OCI-M2 (cell line): ENCODE results near the gene EPB41L5.

Source experiments
- DNase-seq: peaks from one replicate; lab custom pipeline; 2025; ENCODE audit not compliant: unreplicated experiment; lab: John Stamatoyannopoulos, UW

The EPB41L5 gene

DNA sequence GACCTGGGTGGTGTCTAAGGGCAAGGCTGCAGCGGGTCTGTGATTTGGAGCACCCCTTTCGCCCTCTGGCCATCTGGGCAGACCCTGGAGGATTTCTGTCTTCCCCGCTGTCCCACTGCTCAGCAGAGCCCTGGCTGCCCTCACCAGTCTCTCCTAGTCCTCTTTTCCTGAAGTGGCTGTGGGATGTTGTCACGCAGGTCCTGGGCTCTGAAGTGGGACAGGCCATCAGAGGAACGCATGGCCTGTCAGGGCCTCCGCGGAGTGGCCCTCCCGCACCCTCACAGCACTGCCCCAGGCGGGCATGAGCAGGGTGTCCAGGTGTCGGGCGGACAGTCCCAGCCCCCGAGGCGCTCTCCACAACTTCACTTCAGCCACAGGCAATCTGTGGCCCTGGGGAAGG, 211.4 kb downstream of the EPB41L5 start:
- DNase-seq: no peak

- DNase-seq: no peak
These were observed 212.1 kb downstream of the EPB41L5 start for GRCh38 chr2:120224735-120225548.

DNA sequence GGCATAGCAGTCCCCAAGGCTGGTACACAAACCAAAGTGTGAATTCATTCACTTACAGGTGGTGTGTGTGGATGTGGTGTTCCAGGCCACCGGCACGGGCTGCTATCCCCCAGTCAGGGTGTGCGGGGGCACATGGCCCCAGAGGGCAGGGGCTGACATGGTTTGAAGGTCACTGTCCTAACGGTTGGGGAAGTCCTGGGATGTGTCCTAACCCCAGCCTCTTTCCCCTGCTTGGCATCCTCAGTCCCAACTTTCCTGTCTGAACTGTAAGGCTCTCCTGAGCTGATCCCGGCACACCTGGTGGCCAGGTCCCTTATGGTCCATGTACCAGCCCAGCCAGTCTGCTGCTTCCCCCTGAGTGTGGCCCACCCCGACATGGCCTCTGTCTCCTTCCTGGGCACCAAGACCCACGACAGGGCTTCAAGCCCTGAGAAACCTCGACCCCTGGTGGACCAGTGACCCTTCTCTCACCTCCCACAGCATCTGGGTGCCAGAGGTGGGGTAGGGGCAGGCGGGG, 212.7 kb downstream of the EPB41L5 start:
- DNase-seq: no peak

GRCh38 chr2:120226316-120226715, 213.4 kb downstream of the EPB41L5 start:
- no peak for DNase-seq

GRCh38 chr2:120227111-120227991, 214.5 kb downstream of the EPB41L5 start:
- DNase-seq: no peak

GRCh38 chr2:120228503-120228902, 215.6 kb downstream of the EPB41L5 start:
- no peak for DNase-seq
